ENCODE data around the gene MYO1F. TPM values are rescaled to one million over a fixed set of nuclear protein-coding genes. Genes with fewer than 3 reads are reported as not detected.
"Not testable (repeated sequence)": the region's sequence is repeated elsewhere in the genome, so short reads cannot be mapped to it uniquely, and the experiment has no call there.

MYO1F gene
- total RNA-seq, 4 donors from 2014 or later, result 6.6 to 70.7 (median 10.9) TPM

DNA sequence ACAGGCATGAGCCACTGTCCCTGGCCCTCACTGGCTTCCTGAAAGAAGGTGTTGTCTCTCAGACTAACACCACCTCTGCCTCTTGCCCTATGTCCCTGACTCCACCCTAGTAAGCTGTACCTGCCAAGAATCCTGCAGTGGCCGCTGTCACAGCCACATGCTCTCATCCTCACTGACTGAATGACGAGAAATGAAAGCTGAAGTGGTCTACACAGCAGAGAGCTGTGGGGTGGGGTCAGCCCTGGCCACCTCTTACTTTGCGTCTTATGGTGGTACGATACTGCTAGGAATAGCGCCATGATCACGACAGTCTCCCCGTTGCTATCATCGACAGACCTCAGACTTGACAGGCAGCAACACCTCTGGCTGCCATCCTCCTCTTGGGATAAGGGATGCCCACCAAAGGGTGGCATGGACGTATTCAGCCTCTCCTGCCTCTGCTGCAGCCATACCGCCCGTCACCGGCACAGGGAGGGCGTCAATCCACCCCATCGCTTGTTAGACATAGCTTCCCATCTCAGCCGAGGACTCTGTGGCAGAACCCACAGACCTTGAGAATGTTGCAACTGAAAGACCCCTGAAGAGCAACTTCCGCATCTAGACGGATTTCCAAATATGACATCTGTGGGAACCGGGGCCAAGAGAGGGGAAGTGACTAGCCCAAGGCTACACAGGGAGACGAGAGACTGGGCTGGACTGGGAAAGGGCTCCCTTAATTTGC is 809 bp downstream of the MYO1F start:
- DNase-seq, result peak; percentile 36
- H3K4me1 ChIP-seq, result peaks cover 0 to 18% (median 7%) of the 10 kb centered on the region in 4 donors
- TF ChIP-seq EP300 (IDR thresholded peaks at IDR 0.05; ENCODE audit: low read depth) (no peak), POLR2AphosphoS5 (IDR thresholded peaks at IDR 0.05) (no peak), POLR2A (IDR thresholded peaks at IDR 0.05) (no peak)
- TF ChIP-seq, protein P1, sequence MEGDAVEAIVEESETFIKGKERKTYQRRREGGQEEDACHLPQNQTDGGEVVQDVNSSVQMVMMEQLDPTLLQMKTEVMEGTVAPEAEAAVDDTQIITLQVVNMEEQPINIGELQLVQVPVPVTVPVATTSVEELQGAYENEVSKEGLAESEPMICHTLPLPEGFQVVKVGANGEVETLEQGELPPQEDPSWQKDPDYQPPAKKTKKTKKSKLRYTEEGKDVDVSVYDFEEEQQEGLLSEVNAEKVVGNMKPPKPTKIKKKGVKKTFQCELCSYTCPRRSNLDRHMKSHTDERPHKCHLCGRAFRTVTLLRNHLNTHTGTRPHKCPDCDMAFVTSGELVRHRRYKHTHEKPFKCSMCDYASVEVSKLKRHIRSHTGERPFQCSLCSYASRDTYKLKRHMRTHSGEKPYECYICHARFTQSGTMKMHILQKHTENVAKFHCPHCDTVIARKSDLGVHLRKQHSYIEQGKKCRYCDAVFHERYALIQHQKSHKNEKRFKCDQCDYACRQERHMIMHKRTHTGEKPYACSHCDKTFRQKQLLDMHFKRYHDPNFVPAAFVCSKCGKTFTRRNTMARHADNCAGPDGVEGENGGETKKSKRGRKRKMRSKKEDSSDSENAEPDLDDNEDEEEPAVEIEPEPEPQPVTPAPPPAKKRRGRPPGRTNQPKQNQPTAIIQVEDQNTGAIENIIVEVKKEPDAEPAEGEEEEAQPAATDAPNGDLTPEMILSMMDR (IDR thresholded peaks at IDR 0.05), result no peak
- H3K9me3 ChIP-seq, result no peaks in the 10 kb centered on the region
- no peaks in the 10 kb centered on the region for H3K36me3 ChIP-seq
- peaks cover 16% of the 10 kb centered on the region for H3K27me3 ChIP-seq
- 41% methylated on average over 19 of the region's 19 CpGs; no CpG with 5 or more reads in 1 of the 2 donors for WGBS, 2 donors (ENCODE audit: low coverage in 1 of 2)
- intact Hi-C loops (cut with DNase I; ENCODE audit: low total_unique reads), result loop anchor here (10.0 kb wide), 1 partner anchor 68 kb away; no protein-coding TSS in a partner anchor
- peak overlapping the region in 3 of 4 donors; percentile 11 to 44 (median 22) for H3K4me3 ChIP-seq
- peak overlapping the region; percentile 47 to 71 (median 58) for H3K27ac ChIP-seq
- in situ Hi-C loops (cut with MboI; ENCODE audit: low pct_ligation_motif_present in 1 of 4, low pct_unique_long_range_greater_than_20kb in 1 of 4, low sequenced_read_pairs in 3 of 4), result no loop called here

DNA sequence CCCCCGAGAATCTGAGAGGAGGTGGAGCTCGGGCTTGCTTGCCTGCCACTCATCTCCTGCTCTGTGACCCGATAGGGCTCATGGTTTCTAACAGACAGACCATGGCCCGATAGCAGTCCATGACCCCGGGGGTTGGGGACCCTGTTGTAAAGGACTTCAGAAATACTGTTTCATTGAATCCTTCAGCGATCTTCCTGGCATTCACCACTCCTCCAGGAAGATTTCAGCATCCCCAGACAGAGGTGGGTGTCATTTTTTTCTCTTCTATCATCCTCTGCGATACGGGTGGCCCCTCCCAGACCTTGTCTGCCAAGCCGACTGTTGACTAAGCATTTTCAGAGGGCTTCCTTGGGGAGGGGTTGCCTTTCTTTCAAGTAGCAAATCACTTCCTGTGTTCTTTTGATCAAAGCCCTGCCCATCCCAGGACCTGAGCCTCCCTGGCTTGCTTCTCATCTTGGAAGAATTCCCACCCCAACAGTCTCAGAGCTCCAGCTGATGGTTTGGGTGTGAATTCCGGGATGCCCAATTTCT is 1.7 kb downstream of the MYO1F start:
- Histone ChIP-seq H3K4me1 (peaks cover 0 to 19% (median 6%) of the 10 kb centered on the region in 4 donors), H3K4me3 (peak overlapping the region in 3 of 4 donors; percentile 11 to 44 (median 22)), H3K27ac (peak overlapping the region; percentile 47 to 71 (median 58)), H3K36me3 (no peaks in the 10 kb centered on the region), H3K9me3 (no peaks in the 10 kb centered on the region), H3K27me3 (peaks cover 16% of the 10 kb centered on the region)
- TF ChIP-seq POLR2AphosphoS5 (IDR thresholded peaks at IDR 0.05) (no peak), EP300 (IDR thresholded peaks at IDR 0.05; ENCODE audit: low read depth) (no peak), POLR2A (IDR thresholded peaks at IDR 0.05) (no peak)
- TF ChIP-seq, protein P1 (IDR thresholded peaks at IDR 0.05), result no peak
- intact Hi-C loops (cut with DNase I; ENCODE audit: low total_unique reads) (loop anchor here (10.0 kb wide), 1 partner anchor 69 kb away; no protein-coding TSS in a partner anchor), in situ Hi-C loops (cut with MboI; ENCODE audit: low pct_ligation_motif_present in 1 of 4, low pct_unique_long_range_greater_than_20kb in 1 of 4, low sequenced_read_pairs in 3 of 4) (no loop called here)
- 0 to 31% methylated on average over 1 to 9 of the region's 10 CpGs for WGBS, 2 donors (ENCODE audit: low coverage in 1 of 2)
- DNase-seq, result peak; percentile 38

DNA sequence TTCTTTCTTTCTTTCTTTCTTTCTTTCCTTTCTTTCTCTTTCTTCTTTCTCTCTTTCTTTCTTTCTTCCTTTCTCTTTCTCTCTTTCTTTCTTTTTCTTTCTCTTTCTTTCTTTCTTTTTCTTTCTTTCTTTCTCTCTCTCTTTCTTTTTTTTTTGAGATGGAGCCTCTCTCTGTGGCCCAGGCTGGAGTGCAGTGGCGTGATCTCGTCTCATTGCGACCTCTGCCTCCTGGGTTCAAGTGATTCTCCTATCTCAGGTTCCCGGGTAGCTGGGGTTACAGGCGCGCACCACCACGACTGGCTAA is 2.7 kb downstream of the MYO1F start:
- H3K9me3 ChIP-seq; H3K4me3 ChIP-seq; DNase-seq; in situ Hi-C loops (cut with MboI; ENCODE audit: low pct_ligation_motif_present in 1 of 4, low pct_unique_long_range_greater_than_20kb in 1 of 4, low sequenced_read_pairs in 3 of 4); H3K36me3 ChIP-seq; H3K27ac ChIP-seq: not testable (repeated sequence)
- Histone ChIP-seq H3K27me3 (peaks cover 15% of the 10 kb centered on the region), H3K4me1 (peaks cover 0 to 24% (median 2%) of the 10 kb centered on the region in 4 donors)
- intact Hi-C loops (cut with DNase I; ENCODE audit: low total_unique reads), result loop anchor here (10.0 kb wide), 1 partner anchor 70 kb away; no protein-coding TSS in a partner anchor
- 91 to 100% methylated on average over 2 to 7 of the region's 7 CpGs for WGBS, 2 donors (ENCODE audit: low coverage in 1 of 2)

DNA sequence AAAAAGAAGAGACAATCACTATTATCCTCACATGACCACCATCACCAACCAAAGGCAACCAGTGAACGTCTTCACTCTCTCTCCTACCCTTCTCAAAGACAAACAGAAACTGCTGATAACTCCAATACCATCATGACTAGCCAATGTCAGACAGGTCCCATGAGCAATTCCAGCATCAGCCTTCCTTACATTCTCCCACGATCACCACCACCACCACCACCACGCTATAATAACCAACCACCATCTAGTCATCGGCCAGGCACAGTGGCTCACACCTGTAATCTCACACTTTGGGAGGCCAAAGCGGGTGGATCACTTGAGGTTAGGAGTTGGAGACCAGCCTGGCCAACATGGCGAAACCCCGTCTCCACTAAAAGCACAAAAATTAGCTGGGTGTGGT is 3.9 kb downstream of the MYO1F start:
- in situ Hi-C loops (cut with MboI; ENCODE audit: low pct_ligation_motif_present in 1 of 4, low pct_unique_long_range_greater_than_20kb in 1 of 4, low sequenced_read_pairs in 3 of 4) (no loop called here), intact Hi-C loops (cut with DNase I; ENCODE audit: low total_unique reads) (loop anchor here (10.0 kb wide), 1 partner anchor 71 kb away; no protein-coding TSS in a partner anchor)
- WGBS, 2 donors (ENCODE audit: low coverage in 1 of 2), result 67 to 75% methylated on average over 4 to 7 of the region's 7 CpGs
- no peak for DNase-seq
- Histone ChIP-seq H3K4me3 (no peak overlapping the region), H3K36me3 (no peaks in the 10 kb centered on the region), H3K9me3 (no peaks in the 10 kb centered on the region), H3K27ac (no peak overlapping the region), H3K27me3 (peaks cover 10% of the 10 kb centered on the region), H3K4me1 (peaks cover 0 to 26% (median 2%) of the 10 kb centered on the region in 4 donors)
- TF ChIP-seq EP300 (IDR thresholded peaks at IDR 0.05; ENCODE audit: low read depth) (no peak), POLR2A (IDR thresholded peaks at IDR 0.05) (no peak), POLR2AphosphoS5 (IDR thresholded peaks at IDR 0.05) (no peak)
- TF ChIP-seq, protein P1 (IDR thresholded peaks at IDR 0.05), result no peak

All from transverse colon (tissue), 4 donors.